UCSD-AML1 (cell line): Measurements from ENCODE around the gene AHSG.

ENCODE experiments used
- DNase-seq: peaks from one replicate; lab custom pipeline; 2025; ENCODE audit not compliant: unreplicated experiment; lab: John Stamatoyannopoulos, UW

Gene AHSG

GRCh38 chr3:186639778-186640472, 27.1 kb downstream of the AHSG start, which contains the start of gene FETUB:
Gene FETUB, plus strand, starts transcription at chr3:186640399. Its CDS starts 62 bp downstream, at chr3:186640461.
- no peak for DNase-seq

- DNase-seq: no peak
These were observed 27.6 kb downstream of the AHSG start for GRCh38 chr3:186640473-186640818.

GRCh38 chr3:186640929-186641328, 28.1 kb downstream of the AHSG start:
- no peak for DNase-seq

GRCh38 chr3:186642014-186642413, 29.2 kb downstream of the AHSG start:
- no peak for DNase-seq

GRCh38 chr3:186643493-186643892, 30.6 kb downstream of the AHSG start:
- no peak for DNase-seq

- no peak for DNase-seq
These were observed 31.8 kb downstream of the AHSG start for GRCh38 chr3:186644683-186645082.

- no peak for DNase-seq
These were observed 33.2 kb downstream of the AHSG start for GRCh38 chr3:186646106-186646505.

- DNase-seq: no peak
These were observed 34.0 kb downstream of the AHSG start for GRCh38 chr3:186646841-186647240.

- no peak for DNase-seq
These were observed 36.0 kb downstream of the AHSG start for GRCh38 chr3:186648851-186649250.

GRCh38 chr3:186651678-186652215, 38.9 kb downstream of the AHSG start:
- no peak for DNase-seq

GRCh38 chr3:186653080-186653707, 40.3 kb downstream of the AHSG start:
- DNase-seq: no peak

GRCh38 chr3:186653984-186654383, 41.1 kb downstream of the AHSG start:
- DNase-seq: no peak

- DNase-seq: no peak
These were observed 50.7 kb downstream of the AHSG start for GRCh38 chr3:186663361-186664118.

GRCh38 chr3:186664119-186664495, 51.2 kb downstream of the AHSG start:
- DNase-seq: no peak

- DNase-seq: no peak
These were observed 51.6 kb downstream of the AHSG start for GRCh38 chr3:186664506-186664905.

GRCh38 chr3:186665625-186666188, 52.8 kb downstream of the AHSG start, which contains the start of gene HRG:
Gene HRG, plus strand, starts transcription at chr3:186666014. Its CDS starts 18 bp downstream, at chr3:186666032.
- DNase-seq: no peak

GRCh38 chr3:186668426-186668825, 55.6 kb downstream of the AHSG start:
- no peak for DNase-seq

- DNase-seq: no peak
These were observed 56.7 kb downstream of the AHSG start for GRCh38 chr3:186669378-186670084.

GRCh38 chr3:186670155-186670554, 57.3 kb downstream of the AHSG start:
- no peak for DNase-seq
